Measurements from ENCODE around the gene JAKMIP3. TPM values are rescaled to one million over a fixed set of nuclear protein-coding genes. Genes with fewer than 3 reads are reported as not detected.
A peak's percentile ranks its signal among the peaks of the same experiment; 100 is the strongest.

Gene JAKMIP3
- total and polyA plus RNA-seq, 8 donors, result 0.22 to 0.50 (median 0.37) TPM

GRCh38 chr10:132021046-132021445 lies 44.7 kb upstream of the JAKMIP3 start:
- DNase-seq (no peak), ATAC-seq (no peak)
- H3K36me3 ChIP-seq, result no peaks in the 10 kb centered on the region
- H3K27me3 ChIP-seq, result peaks cover 4 to 28% of the 10 kb centered on the region in 2 donors
- TF ChIP-seq, protein P1, sequence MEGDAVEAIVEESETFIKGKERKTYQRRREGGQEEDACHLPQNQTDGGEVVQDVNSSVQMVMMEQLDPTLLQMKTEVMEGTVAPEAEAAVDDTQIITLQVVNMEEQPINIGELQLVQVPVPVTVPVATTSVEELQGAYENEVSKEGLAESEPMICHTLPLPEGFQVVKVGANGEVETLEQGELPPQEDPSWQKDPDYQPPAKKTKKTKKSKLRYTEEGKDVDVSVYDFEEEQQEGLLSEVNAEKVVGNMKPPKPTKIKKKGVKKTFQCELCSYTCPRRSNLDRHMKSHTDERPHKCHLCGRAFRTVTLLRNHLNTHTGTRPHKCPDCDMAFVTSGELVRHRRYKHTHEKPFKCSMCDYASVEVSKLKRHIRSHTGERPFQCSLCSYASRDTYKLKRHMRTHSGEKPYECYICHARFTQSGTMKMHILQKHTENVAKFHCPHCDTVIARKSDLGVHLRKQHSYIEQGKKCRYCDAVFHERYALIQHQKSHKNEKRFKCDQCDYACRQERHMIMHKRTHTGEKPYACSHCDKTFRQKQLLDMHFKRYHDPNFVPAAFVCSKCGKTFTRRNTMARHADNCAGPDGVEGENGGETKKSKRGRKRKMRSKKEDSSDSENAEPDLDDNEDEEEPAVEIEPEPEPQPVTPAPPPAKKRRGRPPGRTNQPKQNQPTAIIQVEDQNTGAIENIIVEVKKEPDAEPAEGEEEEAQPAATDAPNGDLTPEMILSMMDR (IDR thresholded peaks at IDR 0.05), result no peak
- no peak overlapping the region for H3K27ac ChIP-seq
- H3K9me3 ChIP-seq, result no peaks in the 10 kb centered on the region
- peaks cover 0 to 10% of the 10 kb centered on the region in 2 donors for H3K4me1 ChIP-seq
- intact Hi-C loops (cut with DNase I), result loop anchor here (5.0 to 10.0 kb wide), 2 partner anchors 134 to 136 kb away; no protein-coding TSS in a partner anchor
- H3K4me3 ChIP-seq, result no peak overlapping the region

GRCh38 chr10:132021504-132022143 lies 44.1 kb upstream of the JAKMIP3 start:
- no peak overlapping the region for H3K4me3 ChIP-seq
- TF ChIP-seq, protein P1 (IDR thresholded peaks at IDR 0.05), result no peak
- no peak for DNase-seq
- H3K9me3 ChIP-seq, result no peaks in the 10 kb centered on the region
- ATAC-seq, result no peak
- H3K36me3 ChIP-seq, result no peaks in the 10 kb centered on the region
- H3K27ac ChIP-seq, result no peak overlapping the region
- H3K27me3 ChIP-seq, result peaks cover 4 to 34% of the 10 kb centered on the region in 2 donors
- H3K4me1 ChIP-seq, result peaks cover 0 to 10% of the 10 kb centered on the region in 2 donors
- intact Hi-C loops (cut with DNase I), result loop anchor here (5.0 to 10.0 kb wide), 2 partner anchors 134 to 137 kb away; no protein-coding TSS in a partner anchor

DNA sequence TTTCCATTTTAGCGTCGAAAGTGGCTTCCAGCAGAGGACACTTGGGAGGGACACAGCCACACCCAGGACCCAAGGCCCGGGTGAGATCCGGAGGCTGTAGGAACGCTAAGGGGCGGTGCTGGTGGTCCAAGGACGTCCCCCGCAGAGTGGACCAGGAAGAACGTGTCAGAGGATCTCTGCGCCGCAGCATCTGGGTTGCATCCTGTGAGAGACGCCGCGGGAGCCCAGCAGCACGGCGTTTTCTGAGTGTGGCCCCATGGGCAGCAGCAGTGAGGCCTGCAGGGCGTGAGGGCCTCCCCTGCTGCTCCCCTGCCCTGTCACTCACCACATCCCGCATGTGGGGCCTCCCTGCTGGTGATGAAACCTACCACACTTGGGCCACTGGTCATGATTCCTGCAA lies 43.5 kb upstream of the JAKMIP3 start:
- no peaks in the 10 kb centered on the region for H3K9me3 ChIP-seq
- DNase-seq, result no peak
- no peak for ATAC-seq
- peaks cover 0 to 10% of the 10 kb centered on the region in 2 donors for H3K4me1 ChIP-seq
- no peak overlapping the region for H3K4me3 ChIP-seq
- H3K27ac ChIP-seq, result no peak overlapping the region
- intact Hi-C loops (cut with DNase I), result loop anchor here (5.0 to 10.0 kb wide), 2 partner anchors 135 to 137 kb away; no protein-coding TSS in a partner anchor
- TF ChIP-seq, protein P1 (IDR thresholded peaks at IDR 0.05), result no peak
- peaks cover 4 to 40% of the 10 kb centered on the region in 2 donors for H3K27me3 ChIP-seq
- H3K36me3 ChIP-seq, result no peaks in the 10 kb centered on the region

DNA sequence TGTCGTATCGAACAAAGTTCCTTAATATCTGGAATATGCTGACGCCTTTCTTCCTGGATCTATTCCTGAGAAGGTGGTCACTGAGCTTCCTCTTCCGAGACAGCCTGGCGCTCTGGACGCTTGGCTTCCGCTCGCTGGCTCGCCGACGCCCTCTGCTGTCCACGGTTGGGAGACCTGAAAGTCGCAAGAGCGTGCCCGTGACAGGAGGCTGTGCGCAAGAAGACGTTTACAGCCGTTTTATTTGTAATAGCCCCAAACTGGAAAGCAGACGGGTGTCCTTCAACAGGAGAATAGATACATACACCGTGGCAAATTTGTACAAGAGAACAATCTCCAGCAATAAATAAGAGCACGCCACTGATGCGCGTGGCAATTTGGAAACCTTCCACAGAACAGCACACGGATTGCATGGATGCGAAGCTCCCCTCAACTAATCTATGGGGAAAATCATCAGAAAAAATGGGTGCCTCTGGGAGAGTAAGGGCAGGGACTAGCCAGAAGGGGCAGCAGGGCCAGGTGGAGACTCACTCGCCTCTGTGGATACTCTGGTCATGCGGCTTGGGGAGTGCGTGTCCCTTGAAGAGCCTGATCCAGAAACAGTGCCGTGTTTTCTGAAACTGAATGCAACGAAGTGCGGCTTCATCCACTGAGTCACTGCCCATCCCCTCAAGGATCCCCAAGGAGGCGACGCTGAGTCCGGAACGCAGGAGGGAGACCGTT lies 42.5 kb upstream of the JAKMIP3 start:
- DNase-seq (peak; percentile 53 to 96 (median 82)), ATAC-seq (peak; percentile 99)
- intact Hi-C loops (cut with DNase I), result loop anchor here (5.0 to 10.0 kb wide), 2 partner anchors 136 to 138 kb away; no protein-coding TSS in a partner anchor
- no peaks in the 10 kb centered on the region for H3K9me3 ChIP-seq
- H3K27ac ChIP-seq, result no peak overlapping the region
- peaks cover 4 to 51% of the 10 kb centered on the region in 2 donors for H3K27me3 ChIP-seq
- H3K4me1 ChIP-seq, result peaks cover 0 to 10% of the 10 kb centered on the region in 2 donors
- peak overlapping the region; percentile 1 for H3K4me3 ChIP-seq
- H3K36me3 ChIP-seq, result no peaks in the 10 kb centered on the region
- TF ChIP-seq, protein P1 (IDR thresholded peaks at IDR 0.05), result peak; percentile 83 to 88
